A549 (cell line): Measurements from ENCODE around the gene MERTK. TPM values are rescaled to one million over a fixed set of nuclear protein-coding genes. Genes with fewer than 3 reads are reported as not detected.

Source experiments
- ATAC-seq, 2 experiments: fragments of 200-7000 bp in 1 of 2; fragments of >200 bp in 1 of 2; cut with Nextera tagmentation in 1 of 2; cut with Tn5 transposase in 1 of 2; 3 replicates each; pipeline versions ENCODE4 v1.8.0 to v1.9.1; 2018 to 2020; ENCODE audit warnings: mild to moderate bottlenecking in 1 of 2, moderate library complexity in 1 of 2
- CTCF ChIA-PET: fragments of 300-600 bp; sonication (Branson Sonifier 250); formaldehyde crosslinking; extraction: SDS; loops from one replicate; lab custom pipeline; 2021; ENCODE audit warnings: antibody characterized with exemption, inconsistent platforms; lab: Yijun Ruan, JAX
- POLR2A ChIA-PET: fragments of 350-600 bp; formaldehyde crosslinking; extraction: SDS; loops from one replicate; lab custom pipeline; 2021; ENCODE audit warnings: antibody characterized with exemption, inconsistent platforms; lab: Yijun Ruan, JAX
- DNase-seq, 2 experiments: peaks; one replicate each; pipeline versions ENCODE4 v3.0.0 to v3.0.0-alpha.2; 2011 to 2016; ENCODE audit warnings: low read depth in 1 of 2, low spot score in 1 of 2
- FAIRE-seq: peaks from 2 replicates; lab custom pipeline; 2011; peaks lifted over from hg19 to GRCh38; lab: Jason Lieb, UNC
- H3K27ac ChIP-seq, 2 experiments: fragments of >200 bp; sonication (Bioruptor Twin); formaldehyde crosslinking; 3 replicates each; pipeline ENCODE4 v1.5.1; 2016 to 2017
- H3K4me1 ChIP-seq: fragments of >200 bp; sonication (Bioruptor Twin); formaldehyde crosslinking; 3 replicates; pipeline ENCODE4 v1.6.1; 2016
- H3K4me2 ChIP-seq: fragments of >200 bp; sonication (Bioruptor Twin); formaldehyde crosslinking; 3 replicates; pipeline ENCODE4 v1.6.1; 2016
- H3K4me3 ChIP-seq: fragments of >200 bp; sonication (Bioruptor Twin); formaldehyde crosslinking; 3 replicates; pipeline ENCODE4 v1.5.1; 2016
- H3K9me3 ChIP-seq: fragments of >200 bp; sonication (Bioruptor Twin); formaldehyde crosslinking; 3 replicates; pipeline ENCODE4 v1.6.1; 2016
- CBX2 ChIP-seq: fragments of 200-600 bp; sonication (generic); IDR thresholded peaks from 2 replicates; pipeline ENCODE4 v1.6.1; 2016; ENCODE audit warnings: low read depth, mild to moderate bottlenecking, borderline replicate concordance
- CBX8 ChIP-seq: fragments of 200-600 bp; sonication (generic); IDR thresholded peaks from 2 replicates; pipeline ENCODE4 v1.6.1; 2016
- FOSL2 ChIP-seq, 2 experiments: fragments of 450-650 bp in 1 of 2; fragments of >200 bp in 1 of 2; sonication (Bioruptor Twin) in 1 of 2; formaldehyde crosslinking; IDR thresholded peaks; 2 replicates each; pipeline versions ENCODE4 v1.5.0 to v1.6.1; 2016 to 2020; ENCODE audit warnings: mild to moderate bottlenecking in 1 of 2, moderate library complexity in 1 of 2
- HEYL ChIP-seq: fragments of 250-450 bp; sonication (Bioruptor Pico); IDR thresholded peaks from 2 replicates; pipeline ENCODE4 v1.8.0; 2021; ENCODE audit warnings: mild to moderate bottlenecking, moderate library complexity
- HOXB5 ChIP-seq: fragments of 250-450 bp; sonication (Bioruptor Pico); IDR thresholded peaks from 2 replicates; pipeline ENCODE4 v1.5.0; 2020; ENCODE audit warnings: mild to moderate bottlenecking, moderate library complexity
- JUNB ChIP-seq: fragments of >200 bp; sonication (Bioruptor Twin); formaldehyde crosslinking; IDR thresholded peaks from 2 replicates; pipeline ENCODE4 v1.6.1; 2016
- MYC ChIP-seq: IDR thresholded peaks from 2 replicates; pipeline ENCODE4 v1.6.1; 2012; ENCODE audit warnings: mild to moderate bottlenecking, inconsistent platforms, low read length, improper control_type of control experiment, borderline replicate concordance
- NFE2L2 ChIP-seq: fragments of 150-350 bp; conservative IDR thresholded peaks from 2 replicates; pipeline ENCODE4 v1.6.1; 2014; ENCODE audit warnings: low read length
- NPAS2 ChIP-seq: fragments of 250-450 bp; sonication (Bioruptor Pico); IDR thresholded peaks from 2 replicates; pipeline ENCODE4 v1.8.0; 2022; ENCODE audit warnings: mild to moderate bottlenecking, moderate library complexity, borderline replicate concordance
- NR3C1 ChIP-seq: fragments of >200 bp; sonication (Bioruptor Twin); formaldehyde crosslinking; IDR thresholded peaks from 3 replicates; pipeline ENCODE4 v1.6.1; 2017
- PHF8 ChIP-seq: fragments of 200-600 bp; sonication (generic); IDR thresholded peaks from 2 replicates; pipeline ENCODE4 v1.6.1; 2016; ENCODE audit warnings: low read depth, mild to moderate bottlenecking, antibody characterized with exemption, moderate library complexity, borderline replicate concordance
- POLR2A ChIP-seq: IDR thresholded peaks from 2 replicates; pipeline ENCODE4 v1.6.1; 2012; ENCODE audit warnings: mild to moderate bottlenecking, low read length
- RNF2 ChIP-seq: fragments of 200-600 bp; sonication (generic); IDR thresholded peaks from 2 replicates; pipeline ENCODE4 v1.6.1; 2016; ENCODE audit warnings: low read depth, mild to moderate bottlenecking, antibody characterized with exemption, moderate library complexity, borderline replicate concordance
- SREBF2 ChIP-seq: fragments of 450-650 bp; IDR thresholded peaks from 2 replicates; pipeline ENCODE4 v1.6.1; 2014; ENCODE audit warnings: mild to moderate bottlenecking, moderate library complexity
- TFCP2L1 ChIP-seq: fragments of 250-450 bp; sonication (Bioruptor Pico); IDR thresholded peaks from 2 replicates; pipeline ENCODE4 v1.5.0; 2021; ENCODE audit warnings: mild to moderate bottlenecking
- ZFP36 ChIP-seq: fragments of 450-650 bp; IDR thresholded peaks from 2 replicates; pipeline ENCODE4 v1.6.1; 2014; ENCODE audit warnings: borderline replicate concordance; ENCODE audit not compliant: partially characterized antibody
- ZSCAN20 ChIP-seq: fragments of 250-450 bp; sonication (Bioruptor Pico); IDR thresholded peaks from 2 replicates; pipeline ENCODE4 v1.8.0; 2022; ENCODE audit warnings: mild to moderate bottlenecking, moderate library complexity
- WGBS: methylation state at CpG from one replicate; pipeline ENCODE4 v1.1.6; 2017; ENCODE audit errors: missing lambda C conversion rate; 5-methylcytosine and 5-hydroxymethylcytosine counted together
- polyA plus RNA-seq, 4 experiments: library from polyadenylated mRNA; depleted of rRNA in 3 of 4; stranded (reverse); fragments of >200 nt; fragmentation: RNase III in 1 of 4; extraction: RNeasy Plus Mini Kit Qiagen cat#74134 plus additional on column Dnase treatment in 1 of 4; gene quantifications; 2 replicates in 3 of 4; 3 replicates in 1 of 4; pipeline ENCODE4 v1.2.3, GENCODE V29; 2011 to 2017
- TF ChIP-seq, protein P1 (sequence below): fragments of 250-450 bp; sonication (Bioruptor Pico); IDR thresholded peaks from 2 replicates; pipeline ENCODE4 v1.5.0; 2020; ENCODE audit warnings: low read depth, mild to moderate bottlenecking, moderate library complexity
- TF ChIP-seq, protein P2 (sequence below): fragments of 250-450 bp; sonication (Bioruptor Pico); IDR thresholded peaks from 2 replicates; pipeline ENCODE4 v1.5.0; 2021; ENCODE audit warnings: mild to moderate bottlenecking, moderate library complexity, borderline replicate concordance
- TF ChIP-seq, protein P3 (sequence below): fragments of 200-600 bp; sonication (generic); IDR thresholded peaks from 2 replicates; pipeline ENCODE4 v1.6.1; 2016; ENCODE audit warnings: antibody characterized with exemption, mild to moderate bottlenecking, moderate library complexity

The MERTK gene
- polyA plus RNA-seq, 2 of the 4 experiments (the other 2 are of a cell fraction) = 1.4 to 4.0 TPM

DNA sequence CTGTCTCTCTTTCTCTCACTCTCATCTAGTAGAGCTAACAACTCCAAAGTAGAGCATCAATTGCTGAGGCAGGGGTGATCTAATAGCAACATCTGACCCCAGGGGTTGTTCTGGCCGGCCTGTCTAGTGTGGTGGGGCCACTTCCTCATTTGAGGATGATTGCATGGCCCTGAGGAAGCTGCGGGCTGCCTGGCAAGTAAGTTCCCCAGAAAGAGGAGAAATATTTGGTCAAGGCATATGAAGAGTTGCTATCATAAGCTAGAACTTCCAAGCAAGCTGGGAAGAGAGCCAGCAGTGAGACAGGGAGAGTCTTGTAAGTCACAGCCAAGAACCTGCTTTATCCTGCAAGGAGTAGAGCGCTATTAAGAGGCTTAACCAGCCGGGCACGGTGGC, 105.8 kb downstream of the MERTK start (continued):
- TF ChIP-seq MYC (no peak), ZFP36 (no peak), CBX8 (no peak), HEYL (no peak), FOSL2 (IDR thresholded peaks at IDR 0.05) (no peak), FOSL2 (CRISPR knock-in tag; IDR thresholded peaks at IDR 0.05) (no peak), JUNB (no peak)

- ATAC-seq = no peak
- H3K4me2 ChIP-seq = no peak overlapping the region
- FAIRE-seq = no peak
- no peak overlapping the region for H3K4me3 ChIP-seq
- WGBS = 96% methylated on average over 5 of the region's 5 CpGs
- TF ChIP-seq HOXB5 (CRISPR knock-in tag) = no peak
- TF ChIP-seq, protein P1, sequence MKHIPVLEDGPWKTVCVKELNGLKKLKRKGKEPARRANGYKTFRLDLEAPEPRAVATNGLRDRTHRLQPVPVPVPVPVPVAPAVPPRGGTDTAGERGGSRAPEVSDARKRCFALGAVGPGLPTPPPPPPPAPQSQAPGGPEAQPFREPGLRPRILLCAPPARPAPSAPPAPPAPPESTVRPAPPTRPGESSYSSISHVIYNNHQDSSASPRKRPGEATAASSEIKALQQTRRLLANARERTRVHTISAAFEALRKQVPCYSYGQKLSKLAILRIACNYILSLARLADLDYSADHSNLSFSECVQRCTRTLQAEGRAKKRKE = no peak
- DNase-seq = no peak
- POLR2A ChIA-PET = no interaction called here
- CTCF ChIA-PET = interaction anchor here (0.6 to 1.6 kb wide), 2 partner anchors 25 to 118 kb away, joined by 4 read pairs; no protein-coding TSS in a partner anchor
- no peak overlapping the region for H3K27ac ChIP-seq
- H3K9me3 ChIP-seq = no peaks in the 10 kb centered on the region
- H3K4me1 ChIP-seq = no peaks in the 10 kb centered on the region
These were observed 107.1 kb downstream of the MERTK start for GRCh38 chr2:112005406-112006075.

GRCh38 chr2:112006076-112006410, 107.6 kb downstream of the MERTK start:
- no peak for FAIRE-seq
- no peaks in the 10 kb centered on the region for H3K9me3 ChIP-seq
- WGBS = 77% methylated on average over 4 of the region's 4 CpGs
- ChIA-PET POLR2A (no interaction called here), CTCF (interaction anchor here (1.6 kb wide), 1 partner anchor 118 kb away, joined by 4 read pairs; no protein-coding TSS in a partner anchor)
- no peak overlapping the region for H3K4me2 ChIP-seq
- no peak overlapping the region for H3K4me3 ChIP-seq
- TF ChIP-seq, protein P2, sequence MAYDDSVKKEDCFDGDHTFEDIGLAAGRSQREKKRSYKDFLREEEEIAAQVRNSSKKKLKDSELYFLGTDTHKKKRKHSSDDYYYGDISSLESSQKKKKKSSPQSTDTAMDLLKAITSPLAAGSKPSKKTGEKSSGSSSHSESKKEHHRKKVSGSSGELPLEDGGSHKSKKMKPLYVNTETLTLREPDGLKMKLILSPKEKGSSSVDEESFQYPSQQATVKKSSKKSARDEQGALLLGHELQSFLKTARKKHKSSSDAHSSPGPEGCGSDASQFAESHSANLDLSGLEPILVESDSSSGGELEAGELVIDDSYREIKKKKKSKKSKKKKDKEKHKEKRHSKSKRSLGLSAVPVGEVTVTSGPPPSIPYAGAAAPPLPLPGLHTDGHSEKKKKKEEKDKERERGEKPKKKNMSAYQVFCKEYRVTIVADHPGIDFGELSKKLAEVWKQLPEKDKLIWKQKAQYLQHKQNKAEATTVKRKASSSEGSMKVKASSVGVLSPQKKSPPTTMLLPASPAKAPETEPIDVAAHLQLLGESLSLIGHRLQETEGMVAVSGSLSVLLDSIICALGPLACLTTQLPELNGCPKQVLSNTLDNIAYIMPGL (CRISPR knock-in tag) = no peak
- no peak for TF ChIP-seq NR3C1
- no peak for TF ChIP-seq PHF8
- TF ChIP-seq ZSCAN20 (CRISPR knock-in tag) = no peak
- no peak for TF ChIP-seq NFE2L2
- TF ChIP-seq, protein P1 = no peak
- no peak for TF ChIP-seq JUNB
- no peak for TF ChIP-seq CBX2
- TF ChIP-seq, protein P3, sequence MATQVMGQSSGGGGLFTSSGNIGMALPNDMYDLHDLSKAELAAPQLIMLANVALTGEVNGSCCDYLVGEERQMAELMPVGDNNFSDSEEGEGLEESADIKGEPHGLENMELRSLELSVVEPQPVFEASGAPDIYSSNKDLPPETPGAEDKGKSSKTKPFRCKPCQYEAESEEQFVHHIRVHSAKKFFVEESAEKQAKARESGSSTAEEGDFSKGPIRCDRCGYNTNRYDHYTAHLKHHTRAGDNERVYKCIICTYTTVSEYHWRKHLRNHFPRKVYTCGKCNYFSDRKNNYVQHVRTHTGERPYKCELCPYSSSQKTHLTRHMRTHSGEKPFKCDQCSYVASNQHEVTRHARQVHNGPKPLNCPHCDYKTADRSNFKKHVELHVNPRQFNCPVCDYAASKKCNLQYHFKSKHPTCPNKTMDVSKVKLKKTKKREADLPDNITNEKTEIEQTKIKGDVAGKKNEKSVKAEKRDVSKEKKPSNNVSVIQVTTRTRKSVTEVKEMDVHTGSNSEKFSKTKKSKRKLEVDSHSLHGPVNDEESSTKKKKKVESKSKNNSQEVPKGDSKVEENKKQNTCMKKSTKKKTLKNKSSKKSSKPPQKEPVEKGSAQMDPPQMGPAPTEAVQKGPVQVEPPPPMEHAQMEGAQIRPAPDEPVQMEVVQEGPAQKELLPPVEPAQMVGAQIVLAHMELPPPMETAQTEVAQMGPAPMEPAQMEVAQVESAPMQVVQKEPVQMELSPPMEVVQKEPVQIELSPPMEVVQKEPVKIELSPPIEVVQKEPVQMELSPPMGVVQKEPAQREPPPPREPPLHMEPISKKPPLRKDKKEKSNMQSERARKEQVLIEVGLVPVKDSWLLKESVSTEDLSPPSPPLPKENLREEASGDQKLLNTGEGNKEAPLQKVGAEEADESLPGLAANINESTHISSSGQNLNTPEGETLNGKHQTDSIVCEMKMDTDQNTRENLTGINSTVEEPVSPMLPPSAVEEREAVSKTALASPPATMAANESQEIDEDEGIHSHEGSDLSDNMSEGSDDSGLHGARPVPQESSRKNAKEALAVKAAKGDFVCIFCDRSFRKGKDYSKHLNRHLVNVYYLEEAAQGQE = no peak
- no peak for TF ChIP-seq RNF2
- no peak for TF ChIP-seq ZFP36
- TF ChIP-seq POLR2A = no peak
- TF ChIP-seq NPAS2 (CRISPR knock-in tag) = no peak
- no peak for TF ChIP-seq TFCP2L1 (CRISPR knock-in tag)
- no peak for TF ChIP-seq SREBF2
- TF ChIP-seq, all 56 proteins: peak for 0
- Histone ChIP-seq H3K27ac (no peak overlapping the region), H3K4me1 (no peaks in the 10 kb centered on the region)
- ATAC-seq (no peak), DNase-seq (no peak)
